GM11168 (cell line): ENCODE measurements around the gene STK35.

ENCODE experiments used
- in situ Hi-C: fragments of 300-500 bp; cut with MboI; formaldehyde crosslinking; loops from one replicate; pipeline ENCODE4 v1.12.0; 2022; ENCODE audit warnings: low sequenced_read_pairs; ENCODE audit not compliant: unreplicated experiment

Gene STK35

DNA sequence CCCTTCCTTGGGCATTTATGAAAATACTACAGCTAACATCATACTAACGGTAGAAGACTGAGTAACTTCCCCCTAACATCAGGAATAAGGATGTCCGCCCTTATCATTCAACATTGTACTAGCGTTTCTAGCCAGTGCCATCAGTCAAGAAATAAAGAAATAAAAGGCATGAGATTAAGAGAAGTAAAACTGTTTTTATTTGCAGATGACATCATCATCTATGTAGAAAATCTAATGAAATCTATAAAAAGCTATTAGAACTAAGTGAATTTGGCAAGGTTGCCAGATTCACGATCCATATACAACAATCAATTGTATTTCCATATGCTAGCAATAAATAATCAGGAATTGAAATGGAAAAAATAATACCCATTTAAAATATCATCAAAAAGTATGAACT, 54.6 kb downstream of the STK35 start:
- in situ Hi-C loops: no loop called here

DNA sequence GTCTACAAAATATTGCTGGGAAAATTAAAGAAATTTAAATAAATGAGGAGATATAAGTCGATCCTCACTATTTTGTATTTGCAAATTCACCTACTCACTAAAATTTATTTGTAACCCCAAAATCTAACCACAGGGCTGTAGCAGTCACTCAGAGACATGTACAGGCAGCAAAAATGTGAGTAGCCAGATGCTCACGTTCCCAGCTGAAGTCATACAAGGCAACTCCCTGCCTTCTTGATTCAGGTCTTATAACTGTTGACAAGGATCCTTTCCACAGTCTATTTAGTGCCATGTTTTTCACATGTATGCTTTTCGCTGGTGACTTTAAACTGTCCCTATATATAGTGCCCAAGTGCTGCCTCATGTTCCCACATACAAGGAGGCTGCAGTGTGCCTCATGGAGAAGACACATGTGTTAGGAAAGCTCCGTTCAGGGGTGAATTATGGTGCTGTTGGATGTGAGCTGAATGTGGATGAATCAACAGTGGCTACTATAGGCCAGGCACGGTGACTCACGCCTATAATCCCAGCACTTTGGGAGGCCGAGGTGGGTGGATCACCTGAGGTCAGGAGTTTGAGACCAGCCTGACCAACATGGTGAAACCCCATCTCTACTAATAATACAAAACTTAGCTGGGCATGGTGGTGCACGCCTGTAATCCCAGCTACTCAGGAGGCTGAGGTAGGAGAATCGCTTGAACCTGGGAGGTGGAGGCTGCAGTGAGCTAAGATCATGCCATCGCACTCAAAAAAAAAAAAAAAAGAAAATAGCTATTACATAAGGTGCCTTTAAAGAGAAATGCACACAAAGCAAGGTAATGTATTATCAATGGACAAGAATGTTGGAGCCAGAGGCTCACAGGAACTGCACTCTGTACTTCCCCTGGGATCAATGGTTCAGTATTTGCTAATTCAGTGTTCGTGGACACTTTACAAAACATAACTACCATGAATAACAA, 55.3 kb downstream of the STK35 start:
- in situ Hi-C loops: no loop called here

DNA sequence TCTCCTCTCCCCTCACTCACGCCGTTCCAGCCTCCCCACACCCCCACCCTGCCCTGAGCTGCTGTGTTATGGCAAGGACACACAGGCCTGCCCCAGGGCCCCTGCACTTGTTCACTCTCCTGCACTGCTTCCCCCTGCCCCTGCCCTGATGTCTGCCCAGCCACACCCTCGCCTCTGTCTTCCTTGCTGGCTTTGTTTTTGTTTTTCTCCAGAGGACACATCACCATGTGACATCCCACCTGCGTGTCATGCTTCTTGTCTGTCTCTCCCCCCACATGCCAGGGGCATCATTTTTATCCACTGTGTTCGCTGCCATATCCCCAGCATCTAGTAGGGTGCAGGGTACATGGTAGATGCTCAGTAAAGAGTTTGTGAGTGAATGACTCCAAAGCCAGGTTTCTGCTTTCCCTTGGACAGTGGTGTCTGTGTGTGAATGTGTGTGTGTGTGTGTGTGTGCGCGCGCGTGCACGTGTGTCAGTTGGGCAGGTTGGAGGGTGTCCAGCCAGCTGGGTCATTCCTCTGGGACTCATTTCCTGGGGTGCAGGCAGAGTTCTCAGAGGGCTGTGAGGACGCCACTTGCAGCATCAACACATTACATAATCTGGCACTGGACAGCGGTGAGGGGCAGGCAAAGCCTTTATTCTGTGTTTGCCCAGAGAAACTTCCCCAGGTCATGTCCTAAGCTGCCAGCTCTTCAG, 60.6 kb downstream of the STK35 start:
- in situ Hi-C loops: no loop called here

DNA sequence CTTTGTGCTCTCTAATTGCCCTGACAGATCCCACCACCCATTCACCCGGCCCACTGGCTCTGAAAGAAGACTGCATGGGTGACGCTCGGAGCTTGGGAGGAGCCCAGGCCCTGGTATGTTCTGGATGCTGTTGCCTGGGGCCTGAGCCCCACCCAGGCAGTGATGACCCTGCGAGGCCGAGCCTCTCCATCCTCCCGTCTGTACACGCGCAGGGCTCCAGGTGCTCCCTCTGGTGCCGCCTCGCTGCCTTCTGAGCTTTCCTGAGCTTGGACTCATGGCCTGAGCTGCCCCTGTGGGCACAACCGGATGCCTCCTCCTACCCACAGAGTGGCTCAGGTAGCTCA, 61.2 kb downstream of the STK35 start:
- in situ Hi-C loops: no loop called here

DNA sequence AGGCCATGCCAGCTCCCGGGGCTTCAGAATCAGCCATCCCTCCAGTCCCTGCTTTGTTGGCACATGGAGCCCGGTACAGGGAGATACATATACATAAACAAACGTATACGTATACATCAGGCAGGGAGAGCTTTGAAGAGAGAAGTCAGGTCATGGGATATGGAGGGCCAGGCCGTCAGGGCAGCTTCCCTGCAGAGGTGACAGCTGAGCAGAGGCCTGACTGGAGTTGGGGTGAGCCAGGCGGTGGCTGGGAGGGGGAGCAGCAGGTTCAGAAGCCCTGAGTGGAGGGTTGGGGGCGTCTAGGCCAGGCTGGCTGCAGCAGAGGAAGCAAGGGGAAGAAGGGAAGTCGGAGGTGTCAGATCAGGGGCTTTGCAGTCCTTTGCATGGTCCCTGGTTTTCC, 61.7 kb downstream of the STK35 start:
- in situ Hi-C loops: no loop called here

DNA sequence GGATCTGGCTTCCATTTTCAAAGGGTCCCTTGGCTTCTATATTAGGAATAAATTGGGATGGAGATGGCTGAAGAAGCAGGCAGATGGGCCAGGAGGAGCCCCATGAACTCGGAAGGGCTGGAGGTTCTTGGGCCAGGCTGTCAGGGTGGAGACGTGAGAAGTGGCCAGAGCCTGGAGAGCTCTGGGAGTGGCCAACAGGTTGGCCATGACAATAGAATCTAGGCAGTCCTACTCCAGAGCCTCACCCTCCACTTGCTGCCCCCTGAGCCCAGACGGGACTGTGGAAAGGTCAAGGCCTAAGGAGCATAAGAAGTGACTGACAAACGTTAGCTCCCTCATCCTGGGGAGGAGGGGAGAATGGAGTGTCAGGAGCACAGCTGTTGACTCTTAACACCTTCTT, 62.1 kb downstream of the STK35 start:
- in situ Hi-C loops: no loop called here

DNA sequence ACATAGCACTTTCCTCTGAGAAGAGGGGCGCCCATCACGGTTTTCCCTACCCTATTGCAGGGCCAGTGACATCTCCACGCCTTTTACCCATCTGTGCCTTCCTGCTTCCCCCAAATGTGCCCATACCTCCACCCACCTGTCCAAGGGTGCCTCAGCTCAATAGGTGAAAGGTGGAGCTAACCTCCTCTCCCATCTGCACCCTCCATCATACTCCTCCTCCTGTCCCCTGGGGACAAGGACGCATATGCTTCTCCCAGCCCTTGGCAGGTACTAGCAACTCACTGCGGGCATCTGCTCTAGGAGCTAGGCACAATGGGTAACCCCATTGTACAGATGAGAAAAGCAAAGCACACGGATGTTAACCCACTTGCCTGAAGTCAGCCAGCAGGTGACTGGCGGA, 62.8 kb downstream of the STK35 start:
- in situ Hi-C loops: no loop called here

DNA sequence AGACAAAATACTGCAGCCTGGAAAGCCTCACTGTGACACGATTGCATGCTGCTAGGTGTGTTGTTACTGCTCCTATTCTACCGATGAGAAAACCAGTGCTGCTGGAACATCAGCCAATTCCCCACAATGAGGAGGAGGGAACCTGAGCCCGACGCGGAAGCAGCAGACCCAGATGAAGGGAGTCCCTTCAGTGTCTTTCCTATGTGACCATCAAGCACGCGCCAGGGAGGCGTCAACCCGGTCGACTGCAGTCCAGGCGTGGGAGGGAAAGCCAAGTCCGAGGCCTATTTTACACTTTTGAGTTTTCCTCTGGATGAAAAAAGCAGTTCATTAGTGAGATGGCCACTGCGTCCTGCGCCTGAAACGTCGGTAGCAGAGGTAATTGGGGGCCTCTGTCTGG, 63.3 kb downstream of the STK35 start:
- in situ Hi-C loops: no loop called here

DNA sequence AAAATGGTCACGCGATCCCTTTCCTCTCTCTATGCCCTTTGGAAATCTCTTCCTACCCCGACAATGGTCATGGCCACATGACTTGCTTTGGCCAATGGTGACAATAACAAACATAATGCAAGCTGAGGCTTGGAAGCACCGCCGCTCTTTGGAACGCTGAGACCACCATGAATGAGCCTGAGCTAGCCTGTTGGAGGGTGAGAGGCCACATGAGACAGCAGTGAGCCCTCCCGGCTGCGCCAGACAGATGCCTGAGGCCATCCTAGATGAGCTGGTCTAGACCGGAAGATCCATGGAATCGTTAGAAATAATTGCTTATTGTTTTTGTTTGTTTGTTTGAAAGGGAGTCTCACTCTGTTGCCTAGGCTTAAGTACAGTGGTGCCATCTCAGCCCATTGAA, 64.2 kb downstream of the STK35 start:
- in situ Hi-C loops: no loop called here

DNA sequence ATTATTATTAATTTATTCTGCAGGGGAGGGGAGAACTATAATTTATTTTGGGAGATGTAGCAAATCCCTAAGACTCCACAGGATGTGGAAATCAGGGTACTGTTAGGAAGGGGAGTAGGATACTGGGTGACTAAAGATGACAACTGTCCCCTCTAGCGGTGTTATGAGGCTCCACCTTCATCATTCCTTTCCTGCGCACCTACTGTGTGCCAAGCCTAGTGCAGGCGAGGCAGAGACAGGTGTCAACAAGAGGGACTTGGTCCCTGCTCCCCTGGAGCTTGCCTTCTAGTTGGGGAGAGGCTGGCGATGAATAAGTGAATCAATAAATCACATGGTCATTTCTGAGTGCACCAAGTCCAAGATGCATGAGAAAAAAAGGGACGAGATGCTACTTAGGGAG, 65.5 kb downstream of the STK35 start:
- in situ Hi-C loops: no loop called here

DNA sequence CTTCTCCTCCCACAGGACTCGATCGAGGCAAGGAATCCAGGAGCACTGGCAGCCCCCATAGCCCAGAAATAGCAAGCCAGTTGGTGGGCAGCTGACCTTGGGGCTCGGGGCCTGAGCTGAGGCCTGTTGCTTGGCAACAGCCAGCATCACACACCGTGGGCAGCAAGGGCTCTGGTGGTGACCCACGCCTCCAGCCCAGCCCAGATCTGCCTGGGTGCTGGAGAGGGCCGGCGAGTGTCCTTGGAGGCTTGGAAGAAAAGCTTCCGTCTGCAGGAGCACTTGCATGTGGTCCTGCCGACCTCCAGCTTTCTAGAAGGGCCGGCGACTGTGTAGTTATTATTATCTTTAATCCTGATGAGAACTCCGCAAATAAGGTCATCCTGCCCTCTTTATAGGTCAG, 67.3 kb downstream of the STK35 start:
- in situ Hi-C loops: no loop called here

DNA sequence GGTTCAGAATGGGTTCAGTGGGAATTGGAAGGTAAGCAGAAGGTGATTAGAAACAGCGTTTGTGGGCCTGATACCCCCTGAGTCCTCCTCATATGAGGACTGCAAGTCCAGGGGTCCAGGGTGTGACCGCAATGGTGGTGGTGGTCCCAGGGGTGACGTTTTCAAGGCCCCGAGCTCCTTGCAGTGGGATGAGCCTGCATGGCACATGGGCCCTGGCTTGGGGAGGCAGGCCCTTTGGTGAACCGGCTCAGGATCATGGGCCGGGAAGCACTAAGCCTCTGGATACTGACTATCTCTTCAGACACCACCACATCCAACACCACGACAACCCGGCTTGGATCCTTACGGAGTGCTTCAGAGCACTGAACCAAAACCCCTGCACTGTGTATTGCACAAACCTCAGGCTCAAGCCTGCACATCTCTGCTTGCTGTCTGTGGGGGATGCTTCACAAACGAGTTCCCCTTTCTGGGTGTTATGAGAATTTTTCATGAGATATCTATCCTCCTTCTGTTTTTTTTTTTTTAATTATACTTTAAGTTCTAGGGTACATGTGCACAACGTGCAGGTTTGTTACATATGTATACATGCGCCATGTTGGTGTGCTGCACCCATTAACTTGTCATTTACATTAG, 67.9 kb downstream of the STK35 start:
- in situ Hi-C loops: loop anchor here (10.0 kb wide), 1 partner anchor 175 kb away; the partner anchor contains the start of gene PDYN

DNA sequence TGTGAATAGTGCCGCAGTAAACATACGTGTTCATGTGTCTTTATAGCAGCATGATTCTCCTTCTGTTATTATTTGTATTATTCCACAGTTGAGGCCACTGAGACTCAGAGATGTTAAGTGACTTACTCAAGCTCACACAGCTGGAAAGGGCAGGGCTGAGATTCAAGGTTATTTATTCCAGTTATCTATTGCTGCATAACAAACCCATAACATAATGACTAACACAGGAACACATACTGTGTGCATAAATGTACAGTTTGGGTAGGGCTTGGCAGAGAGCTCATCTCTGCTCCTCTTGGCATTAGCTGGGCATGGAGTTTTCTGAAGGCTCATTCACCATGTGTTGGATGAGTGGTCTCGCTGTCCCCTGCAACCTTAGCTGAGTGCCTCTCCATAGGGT, 68.8 kb downstream of the STK35 start:
- in situ Hi-C loops: loop anchor here (10.0 kb wide), 1 partner anchor 176 kb away; the partner anchor contains the start of gene PDYN

DNA sequence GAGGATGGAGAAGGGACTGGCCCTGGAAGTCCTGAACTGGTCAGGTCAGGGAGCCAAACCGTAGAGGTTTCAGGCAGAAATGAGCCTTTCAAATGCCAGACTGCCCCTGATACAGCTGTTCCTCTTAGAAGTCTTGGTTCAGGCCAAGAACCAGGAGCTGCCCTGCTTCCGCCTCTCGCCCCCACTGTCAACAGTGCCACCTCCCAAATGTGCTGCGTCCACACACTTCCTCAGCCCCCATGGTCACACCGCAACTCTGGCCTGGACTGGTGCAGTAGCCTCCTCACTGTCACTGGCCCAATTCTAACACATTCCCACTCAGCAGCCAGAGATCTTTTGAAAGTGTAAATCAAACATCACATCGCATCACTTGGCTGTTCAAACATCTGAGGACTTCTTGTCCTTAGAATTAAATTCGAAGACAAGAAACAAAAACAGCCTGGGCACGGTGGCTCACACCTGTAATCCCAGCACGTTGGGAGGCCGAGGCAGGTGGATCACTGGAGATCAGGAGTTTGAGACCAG, 69.7 kb downstream of the STK35 start:
- in situ Hi-C loops: loop anchor here (10.0 kb wide), 1 partner anchor 177 kb away; the partner anchor contains the start of gene PDYN

DNA sequence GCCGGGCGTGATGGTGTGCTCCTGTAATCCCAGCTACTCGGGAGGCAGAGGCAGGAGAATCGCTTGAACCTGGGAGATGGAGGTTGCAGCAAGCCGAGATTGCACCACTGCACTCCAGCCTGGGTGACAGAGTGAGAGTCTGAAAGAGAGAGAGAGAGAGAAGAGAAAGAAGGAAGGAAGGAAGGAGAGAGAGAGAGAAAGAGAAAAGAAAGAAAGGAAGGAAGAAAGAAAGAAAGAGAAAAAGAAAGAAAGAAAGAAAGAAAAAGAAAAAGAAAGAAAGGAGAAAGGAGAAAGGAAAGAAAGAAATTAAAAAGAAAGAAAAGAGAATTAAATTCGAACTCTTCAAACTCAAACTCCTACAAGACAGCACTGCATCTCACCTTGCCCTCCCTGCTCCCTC, 70.2 kb downstream of the STK35 start:
- in situ Hi-C loops: loop anchor here (10.0 kb wide), 1 partner anchor 177 kb away; the partner anchor contains the start of gene PDYN

DNA sequence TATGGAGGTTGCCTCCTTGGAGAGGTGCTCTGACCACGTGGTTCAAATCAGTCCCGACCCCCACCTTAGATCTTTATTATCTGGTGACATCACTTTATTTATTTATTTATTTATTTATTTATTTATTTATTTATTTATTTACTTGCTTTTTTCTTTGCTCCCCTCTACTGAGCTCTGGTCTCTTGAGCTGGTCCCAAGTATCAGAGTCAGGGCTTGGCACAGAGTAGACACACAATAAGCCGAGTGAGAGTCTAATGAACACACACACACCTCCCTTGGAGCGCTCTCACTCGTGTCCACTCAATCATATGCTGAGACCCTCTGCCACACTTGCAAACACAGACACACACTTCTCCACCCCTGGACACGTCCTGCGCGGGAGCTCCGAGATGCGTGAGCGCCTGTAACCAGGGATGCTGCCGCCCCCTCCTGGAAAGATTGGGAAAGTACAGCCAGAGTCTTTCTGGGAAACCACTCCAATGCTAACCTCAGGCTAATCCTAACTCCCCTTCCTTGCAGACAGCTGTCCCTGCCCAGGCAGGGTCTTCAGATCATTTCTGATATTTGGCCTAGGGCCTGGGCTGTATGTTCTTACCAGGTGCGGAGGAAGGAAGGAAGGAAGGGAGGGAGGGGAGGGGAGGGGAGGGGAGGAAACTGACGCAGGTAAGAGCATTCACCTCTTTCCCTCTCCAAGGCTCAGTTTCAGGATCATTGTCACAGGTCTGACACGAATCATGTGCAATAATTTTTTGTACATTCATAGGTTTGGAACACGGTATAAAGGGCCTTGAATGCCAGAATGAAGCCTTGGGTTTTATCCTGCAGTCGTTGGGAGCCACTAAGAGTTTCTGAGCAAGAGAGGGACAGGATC, 70.9 kb downstream of the STK35 start:
- in situ Hi-C loops: loop anchor here (10.0 kb wide), 1 partner anchor 178 kb away; the partner anchor contains the start of gene PDYN

DNA sequence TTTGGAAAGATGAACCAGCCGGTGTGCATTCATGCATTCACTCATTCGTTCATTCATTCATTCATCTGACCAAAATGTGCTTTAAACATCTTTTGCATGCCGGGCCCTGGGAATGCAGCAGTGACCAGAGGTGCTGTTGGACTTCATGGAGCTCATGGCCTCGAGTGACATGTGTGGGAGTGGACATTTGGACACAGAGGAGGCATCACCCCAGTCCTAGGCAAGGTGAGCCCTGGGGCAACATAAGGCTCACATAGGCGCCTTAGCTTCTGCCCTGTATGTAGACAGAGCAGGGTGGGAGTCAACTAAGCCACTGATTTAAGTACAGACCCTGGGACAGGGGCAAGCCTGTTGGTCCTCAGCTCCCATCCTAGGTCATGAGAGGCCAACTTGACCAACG, 71.6 kb downstream of the STK35 start:
- in situ Hi-C loops: loop anchor here (10.0 kb wide), 1 partner anchor 178 kb away; the partner anchor contains the start of gene PDYN

DNA sequence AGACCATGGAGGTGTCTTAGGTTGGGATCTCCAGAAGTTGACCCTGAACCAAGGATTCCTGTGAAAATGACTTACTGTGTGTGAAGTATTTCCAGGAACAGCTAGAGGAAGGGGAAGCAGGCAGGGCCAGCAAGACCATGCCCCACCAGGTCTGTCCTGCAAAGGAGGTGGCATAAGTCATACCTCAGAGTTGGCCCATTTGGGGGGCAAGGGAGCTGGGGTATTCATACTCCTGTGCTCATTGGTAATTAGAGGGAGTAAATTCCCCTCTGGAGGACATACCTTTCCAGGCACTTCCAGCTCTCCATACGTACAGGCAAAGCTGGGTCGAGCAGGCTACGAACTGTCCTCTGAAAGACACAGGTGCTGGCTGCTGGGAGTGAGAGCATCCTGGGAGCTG, 72.4 kb downstream of the STK35 start:
- in situ Hi-C loops: loop anchor here (10.0 kb wide), 1 partner anchor 179 kb away; the partner anchor contains the start of gene PDYN

DNA sequence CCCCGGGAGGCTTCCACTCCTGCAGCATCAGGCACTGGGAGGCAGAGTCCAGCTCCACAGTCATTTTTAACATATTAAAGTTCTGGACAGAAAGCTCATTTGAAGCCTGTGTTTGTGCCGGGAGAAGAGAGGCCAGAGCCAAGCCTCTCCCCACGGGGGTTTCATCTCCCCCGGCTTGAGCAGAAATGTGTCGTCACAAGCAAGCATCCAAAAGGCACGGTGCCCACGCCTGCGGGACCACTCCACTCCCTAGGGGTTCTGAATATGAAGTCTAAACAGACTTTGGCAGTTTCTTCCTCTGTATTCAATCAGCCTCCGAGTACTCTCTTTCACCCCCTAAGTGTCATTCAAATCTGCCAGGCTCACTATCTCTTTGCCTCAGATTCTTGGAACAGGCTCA, 75.3 kb downstream of the STK35 start:
- in situ Hi-C loops: loop anchor here (10.0 kb wide), 1 partner anchor 182 kb away; the partner anchor contains the start of gene PDYN
